DMS53 treated with DMSO at 0.1 percent for 48 hours (cell line): ENCODE data around the gene NME9.

ENCODE experiments used
- DNase-seq: peaks from one replicate; lab custom pipeline; 2025; ENCODE audit not compliant: unreplicated experiment; lab: John Stamatoyannopoulos, UW

Gene NME9

GRCh38 chr3:138284957-138285477 is 44.6 kb downstream of the NME9 start:
- no peak for DNase-seq

GRCh38 chr3:138284079-138284478 is 45.6 kb downstream of the NME9 start:
- DNase-seq, result no peak

GRCh38 chr3:138282836-138283235 is 46.8 kb downstream of the NME9 start:
- DNase-seq, result no peak

GRCh38 chr3:138281561-138281960 is 48.1 kb downstream of the NME9 start:
- no peak for DNase-seq

GRCh38 chr3:138271189-138271794 is 58.4 kb downstream of the NME9 start:
- DNase-seq, result no peak

GRCh38 chr3:138270245-138270644 is 59.4 kb downstream of the NME9 start:
- DNase-seq, result no peak

- DNase-seq, result no peak
These were observed 62.6 kb downstream of the NME9 start for GRCh38 chr3:138267083-138267482.

GRCh38 chr3:138265745-138266144 is 63.9 kb downstream of the NME9 start:
- no peak for DNase-seq

GRCh38 chr3:138263104-138263503 is 66.5 kb downstream of the NME9 start:
- DNase-seq, result no peak

- DNase-seq, result no peak
These were observed 69.0 kb downstream of the NME9 start for GRCh38 chr3:138260611-138261010.

- DNase-seq, result no peak
These were observed 70.5 kb downstream of the NME9 start for GRCh38 chr3:138259126-138259525.

GRCh38 chr3:138257986-138258385 is 71.7 kb downstream of the NME9 start:
- no peak for DNase-seq

GRCh38 chr3:138256022-138256421 is 73.6 kb downstream of the NME9 start:
- no peak for DNase-seq

GRCh38 chr3:138254216-138254615 is 75.4 kb downstream of the NME9 start:
- no peak for DNase-seq

- DNase-seq, result no peak
These were observed 76.0 kb downstream of the NME9 start for GRCh38 chr3:138253609-138254008.
